GM19351 (cell line): ENCODE data around the gene WDR31.
"Not testable (repeated sequence)": the region's sequence is repeated elsewhere in the genome, so short reads cannot be mapped to it uniquely, and the experiment has no call there.

Source experiments
- ATAC-seq: cut with Tn5 transposase; IDR thresholded peaks from one replicate; pipeline ENCODE4 v1.9.1; 2021; ENCODE audit warnings: mild to moderate bottlenecking, moderate library complexity; ENCODE audit not compliant: unreplicated experiment

WDR31 gene

GRCh38 chr9:113340011-113340699 lies at the start of gene WDR31:
WDR31 (minus strand) TSS chr9:113340275; CDS start chr9:113332022, 8,253 bp downstream.
- ATAC-seq = peak; percentile 99

- ATAC-seq = no peak
Observed at GRCh38 chr9:113389451-113389850, 49.4 kb upstream of the WDR31 start.

- ATAC-seq = no peak
Observed at GRCh38 chr9:113388833-113389232, 48.8 kb upstream of the WDR31 start.

GRCh38 chr9:113387560-113388230 lies 47.6 kb upstream of the WDR31 start:
- ATAC-seq = no peak

GRCh38 chr9:113386571-113387393 lies 46.7 kb upstream of the WDR31 start:
- no peak for ATAC-seq

GRCh38 chr9:113381909-113382411 lies 41.9 kb upstream of the WDR31 start:
- ATAC-seq = no peak

- not testable (repeated sequence) for ATAC-seq
Observed at GRCh38 chr9:113381441-113381840, 41.4 kb upstream of the WDR31 start.

GRCh38 chr9:113380869-113381378 lies 40.8 kb upstream of the WDR31 start:
- peak; percentile 56 for ATAC-seq

GRCh38 chr9:113379829-113380210 lies 39.7 kb upstream of the WDR31 start:
- ATAC-seq = not testable (repeated sequence)

- not testable (repeated sequence) for ATAC-seq
Observed at GRCh38 chr9:113379094-113379828, 39.2 kb upstream of the WDR31 start.

GRCh38 chr9:113376634-113377567 lies 36.8 kb upstream of the WDR31 start, which contains the start of gene HDHD3:
HDHD3 (minus strand) TSS chr9:113376986; CDS start chr9:113374354, 2,632 bp downstream.
- peak; percentile 73 for ATAC-seq

GRCh38 chr9:113375057-113376023 lies 35.3 kb upstream of the WDR31 start:
- no peak for ATAC-seq

- ATAC-seq = no peak
Observed at GRCh38 chr9:113373676-113374392, 33.8 kb upstream of the WDR31 start.

- no peak for ATAC-seq
Observed at GRCh38 chr9:113373256-113373655, 33.2 kb upstream of the WDR31 start.

GRCh38 chr9:113372059-113372458 lies 32.0 kb upstream of the WDR31 start:
- no peak for ATAC-seq

GRCh38 chr9:113370806-113371325 lies 30.8 kb upstream of the WDR31 start:
- ATAC-seq = no peak

GRCh38 chr9:113369855-113370140 lies 29.7 kb upstream of the WDR31 start:
- no peak for ATAC-seq
